ENCODE results near the gene LRRN4CL.

- no peak for TF ChIP-seq EZH2 (IDR thresholded peaks at IDR 0.05; ENCODE audit: borderline replicate concordance, low read length)
- no peak for TF ChIP-seq CTCF (conservative IDR thresholded peaks at IDR 0.05 in 1 of 2, IDR thresholded peaks at IDR 0.05 in 1 of 2; ENCODE audit: extremely low read depth in 1 of 2, insufficient read depth in 1 of 2, low read depth in 1 of 2, low read length in 2 of 2)
Measured at GRCh38 chr11:62688491-62688890, 839 bp downstream of the LRRN4CL start.
